BLaER1 (cell line): ENCODE results near the gene ERC2.

ENCODE experiments used
- H3K27ac ChIP-seq: shearing (Covaris generic); formaldehyde crosslinking; 2 replicates; pipeline ENCODE4 v1.8.1; 2022
- H3K27me3 ChIP-seq: shearing (Covaris generic); formaldehyde crosslinking; 2 replicates; pipeline ENCODE4 v1.8.1; 2022
- H3K36me3 ChIP-seq: shearing (Covaris generic); formaldehyde crosslinking; 2 replicates; pipeline ENCODE4 v1.8.1; 2022
- H3K4me1 ChIP-seq: shearing (Covaris generic); formaldehyde crosslinking; 2 replicates; pipeline ENCODE4 v1.8.1; 2022
- H3K4me2 ChIP-seq: shearing (Covaris generic); formaldehyde crosslinking; 2 replicates; pipeline ENCODE4 v1.8.1; 2022
- H3K4me3 ChIP-seq: shearing (Covaris generic); formaldehyde crosslinking; 2 replicates; pipeline ENCODE4 v1.8.1; 2022
- H3K9ac ChIP-seq: shearing (Covaris generic); formaldehyde crosslinking; 2 replicates; pipeline ENCODE4 v1.8.1; 2022
- H3K9me3 ChIP-seq: shearing (Covaris generic); formaldehyde crosslinking; 2 replicates; pipeline ENCODE4 v1.8.1; 2022
- H4K20me1 ChIP-seq: shearing (Covaris generic); formaldehyde crosslinking; 2 replicates; pipeline ENCODE4 v1.8.1; 2022
- Cebpa-rat ChIP-seq: shearing (Covaris generic); IDR thresholded peaks from 2 replicates; pipeline ENCODE4 v1.8.1; 2022

Gene ERC2

DNA sequence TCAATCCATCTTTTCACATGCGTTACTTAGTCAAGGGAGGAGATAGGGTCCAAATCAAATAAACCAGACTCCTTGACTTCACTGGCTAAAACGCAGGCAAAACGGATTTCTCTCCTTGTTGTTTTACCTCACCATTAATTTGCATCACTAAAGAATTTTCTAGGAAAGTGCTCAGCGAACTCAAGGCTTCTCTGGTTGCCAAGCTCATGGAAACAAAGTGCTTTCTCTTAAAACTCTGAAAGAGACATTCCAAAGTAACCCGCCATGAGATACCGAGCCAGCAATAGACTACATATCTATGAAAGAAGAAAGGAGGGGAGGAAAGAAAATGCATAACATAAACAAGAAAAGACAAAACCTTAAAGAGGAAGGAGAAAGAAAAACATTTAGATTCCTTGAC, 769.4 kb downstream of the ERC2 start:
- Histone ChIP-seq H3K9me3 (no peaks in the 10 kb centered on the region), H3K4me1 (no peaks in the 10 kb centered on the region), H3K27me3 (no peaks in the 10 kb centered on the region), H3K36me3 (no peaks in the 10 kb centered on the region), H3K27ac (no peak overlapping the region), H4K20me1 (no peaks in the 10 kb centered on the region), H3K4me3 (no peak overlapping the region), H3K9ac (no peak overlapping the region), H3K4me2 (no peak overlapping the region)
- no peak for TF ChIP-seq Cebpa-rat

DNA sequence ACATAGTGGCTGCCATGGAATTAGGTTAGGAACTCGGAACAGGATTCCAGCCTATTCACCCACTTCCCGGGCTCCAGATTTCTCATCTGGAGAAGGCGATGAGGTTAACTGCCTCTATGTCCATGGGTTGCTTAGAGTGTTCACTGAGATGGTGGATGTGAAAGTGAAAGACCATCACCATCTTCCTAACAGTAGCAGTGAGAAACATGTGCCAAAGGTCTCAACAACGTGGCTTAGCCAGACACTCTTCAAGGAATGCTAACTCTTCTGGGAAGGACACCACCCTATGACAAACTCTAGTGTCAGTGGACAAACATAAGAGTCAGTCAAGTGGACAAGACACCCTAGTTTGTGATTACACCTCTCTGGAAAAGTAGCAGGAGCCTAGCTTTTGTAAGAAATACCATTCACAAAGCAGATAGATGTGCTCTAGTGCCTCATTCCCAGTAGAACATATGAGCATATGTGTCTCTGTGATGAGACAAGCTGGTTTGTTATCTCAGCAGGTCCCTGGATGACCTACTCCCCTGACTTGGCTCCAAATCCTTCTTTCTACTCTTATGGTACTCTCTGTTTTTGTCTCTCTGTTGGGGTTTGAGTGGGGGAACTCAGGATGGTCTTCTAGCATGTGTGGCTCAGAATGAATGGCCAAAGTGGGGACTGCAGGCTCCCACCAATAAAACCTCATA, 770.9 kb downstream of the ERC2 start:
- no peak overlapping the region for H3K9ac ChIP-seq
- H3K36me3 ChIP-seq, result no peaks in the 10 kb centered on the region
- H3K27ac ChIP-seq, result no peak overlapping the region
- H3K27me3 ChIP-seq, result no peaks in the 10 kb centered on the region
- no peak for TF ChIP-seq Cebpa-rat
- no peaks in the 10 kb centered on the region for H4K20me1 ChIP-seq
- no peak overlapping the region for H3K4me3 ChIP-seq
- H3K9me3 ChIP-seq, result no peaks in the 10 kb centered on the region
- H3K4me1 ChIP-seq, result no peaks in the 10 kb centered on the region
- H3K4me2 ChIP-seq, result no peak overlapping the region

DNA sequence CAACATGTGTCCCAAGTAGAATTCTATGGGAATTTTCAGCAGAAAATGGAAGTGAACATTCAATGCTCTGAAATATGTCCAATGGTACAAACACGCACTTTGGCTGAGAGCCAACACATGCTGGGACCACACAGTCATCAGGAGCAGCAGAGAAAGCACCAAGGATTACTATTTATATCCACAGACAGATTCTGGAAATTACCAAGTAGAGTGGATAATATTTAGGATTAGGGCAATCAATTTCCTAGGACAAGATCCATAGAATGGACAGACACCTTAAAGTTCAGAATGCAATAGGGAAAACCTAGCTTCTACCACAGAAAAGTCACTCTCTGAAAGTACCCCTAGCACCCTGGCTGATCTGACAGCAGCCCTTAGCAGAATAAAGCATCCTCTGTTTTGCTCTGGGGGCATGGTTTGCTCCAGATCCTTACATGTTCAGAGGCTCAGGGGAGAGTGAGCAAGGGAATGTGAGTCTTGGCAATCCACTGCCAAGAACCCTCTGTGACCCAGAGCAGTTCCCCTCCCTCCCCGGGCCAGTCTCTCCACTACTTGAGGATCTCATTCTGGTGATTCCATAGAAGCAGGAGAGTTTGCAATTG, 775.2 kb downstream of the ERC2 start:
- no peaks in the 10 kb centered on the region for H3K27me3 ChIP-seq
- no peaks in the 10 kb centered on the region for H3K9me3 ChIP-seq
- no peak for TF ChIP-seq Cebpa-rat
- H3K9ac ChIP-seq, result no peak overlapping the region
- no peak overlapping the region for H3K4me2 ChIP-seq
- no peaks in the 10 kb centered on the region for H4K20me1 ChIP-seq
- no peak overlapping the region for H3K27ac ChIP-seq
- H3K36me3 ChIP-seq, result no peaks in the 10 kb centered on the region
- peaks cover 16% of the 10 kb centered on the region for H3K4me1 ChIP-seq
- H3K4me3 ChIP-seq, result no peak overlapping the region

DNA sequence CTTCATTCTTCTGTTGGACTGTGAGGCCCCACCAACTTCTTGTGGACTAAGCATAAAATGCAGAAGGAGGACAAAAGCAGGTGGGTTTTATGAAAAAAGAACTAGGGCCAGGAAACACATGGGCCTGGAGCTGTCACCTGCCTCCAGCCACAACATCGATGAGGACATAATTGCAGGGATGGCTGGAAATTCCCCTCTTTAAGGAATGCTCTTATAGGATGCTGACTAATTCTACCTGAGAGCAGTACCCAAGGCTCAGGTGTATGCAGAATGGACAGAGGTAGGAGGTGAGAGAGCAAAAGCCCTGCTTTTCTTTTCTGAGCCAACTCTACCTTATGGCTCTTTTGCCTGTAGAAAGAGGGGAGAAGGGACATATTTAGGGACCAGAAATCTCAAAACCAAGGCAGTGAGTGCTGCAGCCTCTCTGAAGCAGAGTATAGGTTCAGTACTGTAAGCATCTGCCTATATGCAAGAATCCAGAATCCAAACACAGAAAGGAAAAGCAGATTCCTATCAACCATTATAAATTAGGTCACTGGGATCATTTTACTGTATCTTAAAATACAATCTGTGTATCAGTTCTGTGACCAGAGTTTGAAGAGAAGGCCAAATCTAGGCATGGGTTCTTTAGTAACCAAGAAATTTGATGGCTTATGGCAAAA, 775.8 kb downstream of the ERC2 start:
- Histone ChIP-seq H3K27me3 (no peaks in the 10 kb centered on the region), H3K36me3 (no peaks in the 10 kb centered on the region), H3K4me3 (no peak overlapping the region), H3K9ac (no peak overlapping the region), H4K20me1 (no peaks in the 10 kb centered on the region), H3K27ac (no peak overlapping the region), H3K9me3 (no peaks in the 10 kb centered on the region), H3K4me2 (no peak overlapping the region), H3K4me1 (peaks cover 19% of the 10 kb centered on the region)
- TF ChIP-seq Cebpa-rat, result no peak

DNA sequence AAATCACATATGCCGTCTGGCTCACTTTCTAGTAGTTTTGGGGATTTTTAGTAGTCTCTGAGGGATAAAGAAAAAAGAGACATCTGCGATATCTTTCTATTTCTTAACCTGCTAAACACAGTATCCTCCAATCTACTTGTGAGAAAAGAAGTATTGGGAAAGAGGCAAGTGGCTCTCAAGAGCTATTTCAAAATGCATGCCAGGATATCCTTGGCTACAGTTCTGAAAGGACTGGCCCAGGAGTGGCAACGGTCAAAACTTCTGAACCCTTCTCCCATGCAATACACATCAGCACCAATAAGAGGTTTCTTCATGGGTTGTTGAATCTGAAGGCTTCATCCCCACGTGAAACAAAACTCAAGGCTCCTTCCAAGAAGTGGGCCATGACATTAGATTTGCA, 777.1 kb downstream of the ERC2 start:
- H3K9ac ChIP-seq, result no peak overlapping the region

DNA sequence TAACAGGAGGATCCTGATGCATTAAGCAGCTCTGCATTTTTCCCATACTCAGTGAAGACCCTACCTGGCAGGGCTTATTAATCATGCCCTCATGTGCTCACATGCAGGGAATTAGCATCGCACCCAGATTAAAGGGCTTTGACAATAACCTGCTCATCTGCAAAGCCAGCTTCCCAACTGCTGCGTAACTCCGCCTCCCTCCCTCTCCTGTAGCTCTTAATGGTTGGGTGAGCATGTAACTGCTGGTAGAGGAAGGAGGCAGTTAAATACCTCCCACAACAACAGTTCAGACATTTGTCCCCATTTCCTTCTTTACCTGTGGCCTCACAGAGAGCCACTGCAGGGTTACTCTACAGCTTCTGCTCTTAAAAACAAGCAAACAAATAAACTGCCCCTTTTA, 777.5 kb downstream of the ERC2 start:
- Histone ChIP-seq H3K9ac (no peak overlapping the region), H3K27me3 (no peaks in the 10 kb centered on the region), H4K20me1 (no peaks in the 10 kb centered on the region), H3K4me3 (no peak overlapping the region), H3K9me3 (no peaks in the 10 kb centered on the region), H3K27ac (0 out of 2 replicates have a peak overlapping the region, but pooled peaks have one; percentile 42), H3K36me3 (no peaks in the 10 kb centered on the region), H3K4me2 (peak overlapping the region; percentile 50), H3K4me1 (peaks cover 22% of the 10 kb centered on the region)
- TF ChIP-seq Cebpa-rat, result no peak

More for the DNA sequence above, 777.1 kb downstream of the ERC2 start:
- Histone ChIP-seq H3K36me3 (no peaks in the 10 kb centered on the region), H3K27ac (0 out of 2 replicates have a peak overlapping the region, but pooled peaks have one; percentile 42), H3K4me3 (no peak overlapping the region), H3K9me3 (no peaks in the 10 kb centered on the region), H3K4me2 (peak overlapping the region; percentile 50), H4K20me1 (no peaks in the 10 kb centered on the region), H3K4me1 (peaks cover 22% of the 10 kb centered on the region), H3K27me3 (no peaks in the 10 kb centered on the region)
- no peak for TF ChIP-seq Cebpa-rat

DNA sequence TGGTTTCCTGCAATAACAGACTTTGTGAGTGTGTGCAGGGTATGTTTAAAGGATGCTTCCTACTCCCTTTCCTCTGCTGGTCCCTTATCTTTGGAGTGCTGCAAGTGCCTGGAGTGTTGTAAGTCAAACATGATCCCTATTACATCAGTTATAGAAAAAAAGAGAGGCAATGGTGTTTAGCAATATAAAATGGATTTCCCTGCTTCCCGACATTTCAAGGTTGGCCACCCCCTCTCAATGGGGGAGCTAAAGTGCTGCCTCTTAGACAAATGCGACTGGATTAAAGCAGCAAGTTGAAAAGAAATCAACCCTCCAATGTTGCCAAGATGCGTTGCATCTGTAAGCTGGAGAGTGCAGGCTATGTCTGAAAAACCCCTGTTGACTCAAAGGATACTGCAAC, 778.1 kb downstream of the ERC2 start:
- H3K4me3 ChIP-seq, result no peak overlapping the region
- peak overlapping the region; percentile 50 for H3K4me2 ChIP-seq
- H3K9ac ChIP-seq, result no peak overlapping the region
- no peaks in the 10 kb centered on the region for H4K20me1 ChIP-seq
- no peaks in the 10 kb centered on the region for H3K9me3 ChIP-seq
- peaks cover 22% of the 10 kb centered on the region for H3K4me1 ChIP-seq
- H3K27me3 ChIP-seq, result no peaks in the 10 kb centered on the region
- no peaks in the 10 kb centered on the region for H3K36me3 ChIP-seq
- TF ChIP-seq Cebpa-rat, result no peak
- H3K27ac ChIP-seq, result no peak overlapping the region

DNA sequence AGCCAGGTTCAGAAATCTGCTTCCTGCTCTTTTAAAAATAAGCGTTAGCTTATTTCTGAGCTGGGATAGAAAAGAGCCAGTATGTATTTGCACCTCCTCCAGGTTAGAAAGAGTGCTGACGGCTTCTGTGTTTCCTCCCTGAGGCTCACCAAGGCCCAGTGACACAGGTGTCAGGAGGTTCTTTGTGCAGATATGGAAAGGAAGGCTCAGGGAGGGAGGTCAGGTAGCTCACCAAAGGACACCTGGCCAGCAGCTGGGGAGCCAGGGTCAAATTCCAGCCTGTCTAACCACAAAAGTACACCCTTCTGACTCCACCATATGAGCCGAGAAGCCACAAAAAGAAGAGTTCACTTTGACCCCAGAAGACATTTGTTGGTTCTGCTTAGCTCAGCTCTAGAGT, 780.1 kb downstream of the ERC2 start:
- no peak overlapping the region for H3K4me3 ChIP-seq
- no peak overlapping the region for H3K4me2 ChIP-seq

DNA sequence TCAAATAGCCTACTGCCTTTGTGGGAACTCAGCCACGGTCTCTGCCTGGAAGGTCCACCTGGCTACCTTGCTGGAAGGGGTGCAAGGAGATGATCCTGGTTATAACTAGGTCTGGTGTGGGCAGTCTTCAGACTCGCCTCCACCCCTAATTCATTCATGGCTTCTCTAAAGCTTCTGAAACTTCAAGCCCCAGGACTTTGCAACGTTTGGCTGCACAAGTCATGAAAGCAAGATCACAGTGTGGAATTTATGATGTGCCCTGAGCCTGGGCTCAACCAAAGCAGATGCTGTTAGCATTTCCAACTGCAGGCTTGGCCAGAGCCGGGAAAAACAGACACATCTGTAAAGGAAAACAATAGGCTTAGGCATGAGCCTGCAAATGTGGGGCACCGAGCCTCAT, 780.7 kb downstream of the ERC2 start:
- no peaks in the 10 kb centered on the region for H3K36me3 ChIP-seq
- H3K4me1 ChIP-seq, result peaks cover 22% of the 10 kb centered on the region
- no peaks in the 10 kb centered on the region for H4K20me1 ChIP-seq
- no peak overlapping the region for H3K4me3 ChIP-seq
- H3K9ac ChIP-seq, result no peak overlapping the region
- TF ChIP-seq Cebpa-rat, result no peak
- H3K27me3 ChIP-seq, result no peaks in the 10 kb centered on the region
- H3K4me2 ChIP-seq, result no peak overlapping the region; the same call in 1 of the 2 replicates
- H3K27ac ChIP-seq, result no peak overlapping the region
- H3K9me3 ChIP-seq, result no peaks in the 10 kb centered on the region

More for the DNA sequence above, 780.1 kb downstream of the ERC2 start:
- H3K9ac ChIP-seq, result no peak overlapping the region
- no peak overlapping the region for H3K27ac ChIP-seq
- H3K27me3 ChIP-seq, result no peaks in the 10 kb centered on the region
- H4K20me1 ChIP-seq, result no peaks in the 10 kb centered on the region
- no peak for TF ChIP-seq Cebpa-rat
- H3K4me1 ChIP-seq, result peaks cover 22% of the 10 kb centered on the region
- no peaks in the 10 kb centered on the region for H3K9me3 ChIP-seq
- H3K36me3 ChIP-seq, result no peaks in the 10 kb centered on the region

DNA sequence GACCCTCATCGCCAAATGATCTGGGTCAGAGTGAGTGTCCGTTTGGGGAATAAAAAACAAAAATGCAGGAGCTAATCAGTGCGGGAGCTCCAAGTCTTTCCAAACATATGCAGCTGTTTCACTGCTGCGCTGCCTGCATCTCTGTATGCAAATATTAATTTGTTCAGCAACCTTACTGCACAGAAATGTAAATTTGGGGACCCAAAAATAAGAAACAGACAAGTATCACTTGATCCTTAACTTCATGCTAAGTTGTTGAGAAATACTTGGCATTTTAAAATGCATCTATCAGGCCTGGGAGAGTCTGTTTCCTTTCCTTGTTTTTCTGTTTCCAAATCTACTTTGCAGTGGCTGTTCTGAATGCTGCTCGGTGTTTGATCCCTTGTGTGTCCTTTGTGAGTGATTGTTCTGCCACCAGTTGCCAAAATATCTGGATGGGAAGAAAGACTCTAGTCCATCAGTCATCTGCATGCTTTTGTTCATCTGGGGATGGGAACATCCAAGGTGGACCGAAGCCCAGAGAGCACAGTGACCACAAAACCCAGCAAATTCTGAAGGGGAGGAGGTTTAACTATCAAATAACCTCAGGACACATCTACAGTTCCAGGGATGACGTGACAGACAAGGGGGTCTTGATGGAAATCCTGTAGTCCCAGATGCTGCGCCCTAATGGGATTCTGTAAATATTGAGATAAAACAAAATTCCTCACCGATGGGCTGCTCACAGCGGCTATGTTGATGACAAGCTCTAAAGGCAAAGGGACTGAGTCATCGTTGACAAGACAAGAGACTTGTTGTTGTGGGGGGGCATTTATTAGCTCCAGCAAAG, 781.6 kb downstream of the ERC2 start:
- Histone ChIP-seq H3K9ac (no peak overlapping the region), H3K4me1 (peaks cover 22% of the 10 kb centered on the region), H4K20me1 (no peaks in the 10 kb centered on the region), H3K4me3 (no peak overlapping the region), H3K27ac (no peak overlapping the region), H3K9me3 (no peaks in the 10 kb centered on the region), H3K36me3 (no peaks in the 10 kb centered on the region), H3K4me2 (no peak overlapping the region), H3K27me3 (no peaks in the 10 kb centered on the region)
- no peak for TF ChIP-seq Cebpa-rat
